Karpas-422 (cell line): ENCODE measurements around the gene LACTB. TPM values are rescaled to one million over a fixed set of nuclear protein-coding genes. Genes with fewer than 3 reads are reported as not detected.
"Not testable (repeated sequence)": the region's sequence is repeated elsewhere in the genome, so short reads cannot be mapped to it uniquely, and the experiment has no call there.

Experiments used
- DNase-seq: peaks from one replicate; pipeline ENCODE4 v3.0.0-alpha.2; 2015
- H2AFZ ChIP-seq: fragments of 200-600 bp; sonication (generic); 2 replicates; pipeline ENCODE4 v1.6.1; 2014; ENCODE audit warnings: antibody characterized with exemption, low read length, mixed read lengths
- H3K27ac ChIP-seq: fragments of 200-600 bp; sonication (generic); 2 replicates; pipeline ENCODE4 v1.5.1; 2014; ENCODE audit warnings: mild to moderate bottlenecking, low read length, moderate library complexity
- H3K27me3 ChIP-seq: fragments of 200-600 bp; sonication (generic); 2 replicates; pipeline ENCODE4 v1.6.1; 2014; ENCODE audit warnings: low read length, mixed read lengths
- H3K36me3 ChIP-seq: fragments of 200-600 bp; sonication (generic); 2 replicates; pipeline ENCODE4 v1.6.1; 2014; ENCODE audit warnings: low read length, mixed read lengths; ENCODE audit not compliant: insufficient read depth
- H3K4me1 ChIP-seq: fragments of 200-600 bp; sonication (generic); 2 replicates; pipeline ENCODE4 v1.6.1; 2014; ENCODE audit warnings: mild to moderate bottlenecking, low read length, mixed read lengths
- H3K4me2 ChIP-seq: fragments of 200-600 bp; sonication (generic); 2 replicates; pipeline ENCODE4 v1.6.1; 2014; ENCODE audit warnings: low read length, low read depth, mild to moderate bottlenecking; ENCODE audit not compliant: poor library complexity, severe bottlenecking
- H3K4me3 ChIP-seq: fragments of 200-600 bp; sonication (generic); 2 replicates; pipeline ENCODE4 v1.5.1; 2014; ENCODE audit warnings: mild to moderate bottlenecking, antibody characterized with exemption, low read length, mixed read lengths
- H3K79me2 ChIP-seq: fragments of 200-600 bp; sonication (generic); 2 replicates; pipeline ENCODE4 v1.6.1; 2014; ENCODE audit warnings: mild to moderate bottlenecking, low read length, mixed read lengths
- H3K9ac ChIP-seq: fragments of 200-600 bp; sonication (generic); 2 replicates; pipeline ENCODE4 v1.6.0; 2014; ENCODE audit warnings: low read length
- H3K9me2 ChIP-seq: fragments of 200-600 bp; sonication (generic), shearing (Covaris generic); replicated peaks from 2 replicates; pipeline ENCODE4 v1.6.0; 2014; ENCODE audit warnings: mild to moderate bottlenecking, low read length, moderate library complexity; ENCODE audit not compliant: insufficient read depth
- H3K9me3 ChIP-seq: fragments of 300-700, 200-600 bp; sonication (generic); 2 replicates; pipeline ENCODE4 v1.6.1; 2014; ENCODE audit warnings: low read length, mixed read lengths
- H4K20me1 ChIP-seq: fragments of 200-600 bp; sonication (generic); 2 replicates; pipeline ENCODE4 v1.6.1; 2014; ENCODE audit warnings: mild to moderate bottlenecking, antibody characterized with exemption, low read length, low read depth; ENCODE audit not compliant: insufficient read depth
- total RNA-seq: library from RNA; depleted of rRNA; stranded (reverse); fragments of >200 nt; shearing (Covaris generic); gene quantifications from 2 replicates; pipeline ENCODE4 v1.2.3, GENCODE V29; 2014; ENCODE audit warnings: low replicate concordance

Gene LACTB
- total RNA-seq, 1 experiment from 2014 or later: 15.3 TPM

DNA sequence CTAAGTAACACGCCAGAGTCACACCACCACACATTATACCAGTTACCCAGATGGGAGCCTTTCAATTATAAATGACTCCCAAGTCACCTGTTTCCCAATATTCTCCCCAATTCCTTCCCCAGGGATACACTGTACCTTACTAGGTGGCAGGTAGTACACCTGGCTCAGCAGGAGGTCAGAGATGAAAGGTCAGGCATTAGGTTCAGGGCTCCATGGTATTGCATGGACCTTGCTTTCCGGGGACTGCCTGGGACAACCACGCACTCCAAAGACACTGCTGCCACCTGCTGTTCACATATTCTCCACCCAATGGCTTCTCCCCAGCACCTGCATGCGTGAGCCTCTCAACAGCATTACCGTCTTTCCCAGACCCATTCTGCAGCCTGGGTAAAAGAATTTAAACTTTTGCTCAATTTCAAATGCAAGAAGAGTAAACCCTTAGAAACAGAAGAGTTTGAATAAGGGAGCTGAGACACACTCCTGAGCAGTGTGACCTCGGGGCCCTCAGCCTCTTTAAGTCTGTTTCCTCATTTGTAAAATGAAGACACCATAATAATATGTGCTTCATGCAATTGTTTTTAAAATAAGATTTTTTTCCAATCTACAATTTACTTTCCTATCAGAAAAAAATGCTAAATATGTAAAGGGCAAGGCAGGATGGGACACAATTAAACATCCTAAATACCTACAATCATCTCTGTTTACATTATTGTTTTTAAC lies 28.0 kb upstream of the LACTB start:
- Histone ChIP-seq H3K4me1 (0 out of 2 replicates have a peak, but pooled peaks cover 3% of the 10 kb centered on the region), H2AFZ (no peak overlapping the region)

GRCh38 chr15:63094495-63094931 lies 27.1 kb upstream of the LACTB start:
- Histone ChIP-seq H2AFZ (no peak overlapping the region), H3K9ac (no peak overlapping the region), H3K27ac (no peak overlapping the region), H3K9me2 (no peaks in the 10 kb centered on the region), H3K79me2 (no peaks in the 10 kb centered on the region), H3K4me1 (0 out of 2 replicates have a peak, but pooled peaks cover 3% of the 10 kb centered on the region), H3K27me3 (no peaks in the 10 kb centered on the region), H3K4me3 (no peak overlapping the region), H3K36me3 (no peaks in the 10 kb centered on the region), H3K9me3 (no peaks in the 10 kb centered on the region), H3K4me2 (no peak overlapping the region), H4K20me1 (no peaks in the 10 kb centered on the region)
- DNase-seq: no peak

More for the DNA sequence above, 28.0 kb upstream of the LACTB start:
- no peaks in the 10 kb centered on the region for H3K9me2 ChIP-seq
- no peak overlapping the region for H3K27ac ChIP-seq
- H3K79me2 ChIP-seq: no peaks in the 10 kb centered on the region
- no peaks in the 10 kb centered on the region for H3K27me3 ChIP-seq
- H3K4me3 ChIP-seq: no peak overlapping the region
- no peak overlapping the region for H3K4me2 ChIP-seq
- DNase-seq: peak; percentile 86
- no peak overlapping the region for H3K9ac ChIP-seq
- H3K9me3 ChIP-seq: no peaks in the 10 kb centered on the region
- H3K36me3 ChIP-seq: no peaks in the 10 kb centered on the region
- H4K20me1 ChIP-seq: no peaks in the 10 kb centered on the region

DNA sequence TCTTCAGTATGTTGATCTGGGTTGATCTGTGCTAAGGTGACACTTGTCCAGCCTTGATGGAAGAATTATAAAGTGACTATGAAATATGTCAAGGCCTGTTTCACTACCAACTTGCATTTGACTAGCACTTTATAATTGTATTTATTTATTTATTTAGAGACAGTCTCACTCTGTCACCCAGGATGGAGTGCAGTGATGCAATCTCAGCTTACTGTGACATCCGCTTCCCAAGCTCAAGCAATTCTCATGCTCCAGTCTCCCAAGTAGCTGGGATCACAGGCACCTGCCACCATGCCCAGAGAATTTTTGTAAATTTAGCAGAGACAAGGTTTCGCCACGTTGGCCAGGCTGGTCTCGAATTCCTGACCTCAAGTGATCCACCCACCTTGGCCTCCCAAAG lies 25.5 kb upstream of the LACTB start:
- no peak for DNase-seq
- Histone ChIP-seq H3K9ac (no peak overlapping the region), H3K4me3 (no peak overlapping the region), H3K9me2 (no peaks in the 10 kb centered on the region), H2AFZ (no peak overlapping the region), H3K27ac (no peak overlapping the region), H4K20me1 (no peaks in the 10 kb centered on the region), H3K27me3 (no peaks in the 10 kb centered on the region), H3K4me1 (0 out of 2 replicates have a peak, but pooled peaks cover 3% of the 10 kb centered on the region), H3K4me2 (no peak overlapping the region), H3K36me3 (no peaks in the 10 kb centered on the region), H3K9me3 (no peaks in the 10 kb centered on the region), H3K79me2 (no peaks in the 10 kb centered on the region)

- H3K9me2 ChIP-seq, H3K27me3 ChIP-seq, H3K79me2 ChIP-seq, DNase-seq, H2AFZ ChIP-seq, H3K4me3 ChIP-seq, H3K9me3 ChIP-seq, H4K20me1 ChIP-seq, H3K4me1 ChIP-seq, H3K9ac ChIP-seq, H3K36me3 ChIP-seq, H3K4me2 ChIP-seq, H3K27ac ChIP-seq: not testable (repeated sequence)
These were observed 22.8 kb upstream of the LACTB start for GRCh38 chr15:63098901-63099300.

DNA sequence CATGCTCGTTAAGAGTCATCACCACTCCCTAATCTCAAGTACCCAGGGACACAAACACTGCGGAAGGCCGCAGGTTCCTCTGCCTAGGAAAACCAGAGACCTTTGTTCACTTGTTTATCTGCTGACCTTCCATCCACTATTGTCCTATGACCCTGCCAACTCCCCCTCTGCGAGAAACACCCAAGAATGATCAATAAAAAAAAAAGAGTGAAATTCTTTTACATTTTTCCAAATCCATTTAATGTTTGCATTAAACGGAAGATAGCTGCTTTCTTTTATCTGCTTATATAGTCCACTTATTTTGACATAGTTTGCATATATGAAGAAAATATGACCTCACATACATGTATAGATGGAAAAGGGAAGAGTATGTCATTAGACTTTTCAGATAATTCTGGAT lies 22.1 kb upstream of the LACTB start:
- not testable (repeated sequence) for H2AFZ ChIP-seq, H3K9ac ChIP-seq, H3K27me3 ChIP-seq, H3K4me3 ChIP-seq, H3K9me3 ChIP-seq, H3K36me3 ChIP-seq, DNase-seq, H3K79me2 ChIP-seq, H3K4me1 ChIP-seq, H3K27ac ChIP-seq, H3K4me2 ChIP-seq, H4K20me1 ChIP-seq, H3K9me2 ChIP-seq

DNA sequence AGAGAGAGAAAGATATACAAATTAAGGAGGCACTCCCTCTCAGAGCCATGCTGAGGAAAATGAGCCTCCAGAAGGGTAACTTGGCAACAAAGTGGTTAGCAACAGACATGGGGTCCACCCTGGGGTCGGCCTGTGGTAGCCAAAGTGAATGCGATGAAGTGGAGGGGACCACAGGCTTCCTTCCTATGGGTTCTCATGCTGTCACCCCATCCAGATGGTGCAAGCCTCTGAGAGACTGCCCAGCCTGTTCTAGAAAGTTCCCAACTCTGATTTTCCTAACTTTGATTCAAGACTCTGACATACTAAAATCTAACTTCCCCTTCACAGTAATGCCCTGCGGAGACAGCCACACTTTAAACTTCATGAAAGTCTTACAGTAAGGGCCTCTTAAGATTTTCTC lies 18.2 kb upstream of the LACTB start:
- Histone ChIP-seq H3K4me3 (no peak overlapping the region), H3K9me2 (no peaks in the 10 kb centered on the region), H3K9me3 (peaks cover 5% of the 10 kb centered on the region; the same call in 1 of the 2 replicates), H3K4me2 (no peak overlapping the region), H3K9ac (no peak overlapping the region), H3K36me3 (no peaks in the 10 kb centered on the region), H3K79me2 (no peaks in the 10 kb centered on the region), H2AFZ (no peak overlapping the region), H3K27ac (no peak overlapping the region), H3K4me1 (no peaks in the 10 kb centered on the region), H3K27me3 (no peaks in the 10 kb centered on the region), H4K20me1 (no peaks in the 10 kb centered on the region)
- no peak for DNase-seq

DNA sequence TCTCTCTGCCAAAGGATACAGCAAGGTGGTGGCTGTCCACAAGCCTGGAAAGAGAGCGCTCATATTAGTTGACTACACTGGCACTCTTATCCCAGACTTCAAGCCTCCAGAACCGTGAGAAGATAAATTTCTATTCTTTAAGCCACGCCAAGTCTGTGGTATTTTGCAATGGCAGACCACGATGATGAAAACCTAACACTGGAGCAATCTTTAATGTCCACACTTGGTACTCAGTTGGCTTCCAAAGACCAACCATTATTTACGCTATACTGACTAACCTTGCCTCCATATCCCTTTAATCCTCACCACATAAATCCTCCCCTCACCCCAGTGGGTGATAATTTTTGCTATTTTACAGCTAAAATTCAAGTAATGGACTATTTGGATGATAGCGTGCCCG lies 16.9 kb upstream of the LACTB start:
- no peak for DNase-seq
- Histone ChIP-seq H3K79me2 (no peaks in the 10 kb centered on the region), H3K9me3 (peaks cover 5% of the 10 kb centered on the region; the same call in 1 of the 2 replicates), H3K4me2 (no peak overlapping the region), H3K27me3 (no peaks in the 10 kb centered on the region), H3K4me3 (no peak overlapping the region), H3K9ac (no peak overlapping the region), H3K36me3 (no peaks in the 10 kb centered on the region), H3K4me1 (no peaks in the 10 kb centered on the region), H3K27ac (no peak overlapping the region), H3K9me2 (no peaks in the 10 kb centered on the region), H4K20me1 (no peaks in the 10 kb centered on the region), H2AFZ (no peak overlapping the region)

DNA sequence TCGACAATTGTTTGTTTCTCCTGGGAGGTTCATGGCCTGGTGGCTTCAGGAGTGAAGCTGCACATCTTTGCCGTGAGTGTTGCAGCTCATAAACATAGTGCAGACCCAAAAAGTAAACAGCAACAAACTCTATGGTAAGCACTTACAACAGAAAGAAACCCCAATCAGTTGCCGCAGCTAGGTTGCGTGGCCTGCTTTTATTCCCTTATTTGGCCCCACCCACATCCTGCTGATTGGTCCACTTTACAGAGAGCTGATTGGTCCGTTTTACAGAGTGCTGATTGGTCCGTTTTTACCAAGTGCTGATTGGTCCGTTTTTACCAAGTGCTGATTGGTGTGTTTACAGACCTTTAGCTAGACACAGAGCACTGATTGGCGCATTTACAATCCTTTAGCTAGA lies 16.3 kb upstream of the LACTB start:
- H3K4me1 ChIP-seq, H3K79me2 ChIP-seq, H3K27ac ChIP-seq, H3K9me2 ChIP-seq, H3K36me3 ChIP-seq, H3K4me2 ChIP-seq, H3K4me3 ChIP-seq, H3K9ac ChIP-seq, H4K20me1 ChIP-seq, H2AFZ ChIP-seq, H3K9me3 ChIP-seq, H3K27me3 ChIP-seq: not testable (repeated sequence)
- DNase-seq: peak; percentile 52
